ENCODE results near the gene FES. TPM values are rescaled to one million over a fixed set of nuclear protein-coding genes. Genes with fewer than 3 reads are reported as not detected.

Gene FES
- total RNA-seq, result 12.9 and 24.5 TPM in 2 replicates

GRCh38 chr15:90883976-90884718 is at the start of gene FES:
TSS of gene FES (plus strand) at chr15:90884504. CDS start at chr15:90885046, 542 bp downstream.

GRCh38 chr15:90868261-90868689 is 16.0 kb upstream of the FES start, which contains the start of gene FURIN:
TSS of gene FURIN (plus strand) at chr15:90868588. CDS start at chr15:90875741, 7,153 bp downstream.

GRCh38 chr15:90902840-90903732 is 18.8 kb downstream of the FES start, which contains the start of gene MAN2A2:
TSS of gene MAN2A2 (plus strand) at chr15:90903302. CDS start at chr15:90904208, 906 bp downstream.

GRCh38 chr15:90931828-90932659 is 47.7 kb downstream of the FES start, which contains the start of gene HDDC3:
TSS of gene HDDC3 (minus strand) at chr15:90932549. CDS start at chr15:90932540, 9 bp downstream.

GRCh38 chr15:90934949-90935751 is 50.8 kb downstream of the FES start, which contains the start of gene UNC45A:
TSS of gene UNC45A (plus strand) at chr15:90935285. CDS start at chr15:90935325, 40 bp downstream.

Other genes with a start within 250 kb of the FES start
- gene BLM, start 167.2 kb upstream of the FES start, total RNA-seq, result 1.5 and 9.5 TPM in 2 replicates
- 143 and 146 TPM in 2 replicates for gene FURIN, start 15.9 kb upstream of the FES start, total RNA-seq
- gene MAN2A2, start 18.8 kb downstream of the FES start, total RNA-seq, result 30.6 and 50.2 TPM in 2 replicates
- gene HDDC3, start 48.0 kb downstream of the FES start, total RNA-seq, result 16.5 and 24.3 TPM in 2 replicates
- gene UNC45A, start 50.8 kb downstream of the FES start, total RNA-seq, result 52.3 and 71.6 TPM in 2 replicates
- gene RCCD1, start 70.4 kb downstream of the FES start, total RNA-seq, result 12.9 and 18.5 TPM in 2 replicates
- 13.2 and 231 TPM in 2 replicates for gene PRC1, start 110.0 kb downstream of the FES start, total RNA-seq
- gene VPS33B, start 138.1 kb downstream of the FES start, total RNA-seq, result 7.3 and 12.4 TPM in 2 replicates
- gene SV2B, start 215.8 kb downstream of the FES start, total RNA-seq, result not detected in 2 replicates